NCI-H1092 treated with DMSO at 0.1 percent for 48 hours (cell line): Measurements from ENCODE around the gene OSBPL3.

Experiments used
- DNase-seq: peaks from one replicate; lab custom pipeline; 2025; lab: John Stamatoyannopoulos, UW

OSBPL3 gene

DNA sequence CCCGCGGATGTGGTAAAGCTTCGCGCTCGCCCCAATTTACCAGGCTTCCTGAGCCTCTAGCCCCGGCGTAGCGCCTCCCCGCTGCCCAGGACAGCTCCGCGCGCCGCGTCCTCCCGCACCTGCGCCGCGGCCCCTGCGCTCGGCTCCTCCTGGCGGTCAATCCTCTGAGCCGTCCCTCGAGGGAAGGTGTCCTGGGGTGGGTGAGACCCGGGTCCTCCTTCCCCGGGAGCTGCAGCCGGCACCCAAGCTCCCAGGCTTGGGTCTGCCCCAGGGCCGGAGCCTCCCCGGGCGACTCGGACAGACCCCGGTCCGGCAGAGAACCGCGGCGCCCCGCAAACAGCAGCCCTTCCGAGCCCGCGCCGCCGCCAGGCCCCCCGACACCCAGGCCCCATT is 512 bp downstream of the OSBPL3 start:
- peak; percentile 40 for DNase-seq

DNA sequence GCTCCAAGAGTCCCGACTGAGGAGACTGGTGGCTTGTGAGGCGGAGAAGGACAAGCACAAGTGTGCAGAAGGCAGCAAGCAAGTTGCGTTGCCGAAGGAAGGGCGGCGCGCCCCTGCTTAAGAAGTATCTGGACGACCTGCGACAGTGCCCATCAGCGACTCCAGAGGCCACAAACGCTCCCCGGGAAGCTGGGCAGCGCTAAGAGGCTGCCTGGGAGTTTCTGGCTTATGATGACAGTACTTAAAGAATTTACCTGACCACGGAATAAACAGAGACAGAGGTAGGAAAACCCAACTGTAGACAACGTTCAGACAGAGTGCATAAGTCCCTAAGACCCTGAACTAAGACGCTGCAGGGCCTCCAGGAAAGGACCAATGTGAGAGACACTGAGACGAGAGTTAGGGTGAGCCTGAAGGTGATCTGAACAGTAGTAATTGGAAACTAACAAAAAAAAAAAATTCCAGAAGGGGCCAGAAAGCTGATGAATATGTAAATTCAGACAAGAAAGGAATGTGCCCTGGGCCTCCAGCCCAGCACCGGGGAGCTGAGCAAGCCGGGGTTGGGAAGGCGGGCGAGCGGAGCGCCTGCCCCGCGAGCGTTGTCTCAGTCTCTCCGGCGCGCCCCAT is 1.0 kb downstream of the OSBPL3 start:
- no peak for DNase-seq

DNA sequence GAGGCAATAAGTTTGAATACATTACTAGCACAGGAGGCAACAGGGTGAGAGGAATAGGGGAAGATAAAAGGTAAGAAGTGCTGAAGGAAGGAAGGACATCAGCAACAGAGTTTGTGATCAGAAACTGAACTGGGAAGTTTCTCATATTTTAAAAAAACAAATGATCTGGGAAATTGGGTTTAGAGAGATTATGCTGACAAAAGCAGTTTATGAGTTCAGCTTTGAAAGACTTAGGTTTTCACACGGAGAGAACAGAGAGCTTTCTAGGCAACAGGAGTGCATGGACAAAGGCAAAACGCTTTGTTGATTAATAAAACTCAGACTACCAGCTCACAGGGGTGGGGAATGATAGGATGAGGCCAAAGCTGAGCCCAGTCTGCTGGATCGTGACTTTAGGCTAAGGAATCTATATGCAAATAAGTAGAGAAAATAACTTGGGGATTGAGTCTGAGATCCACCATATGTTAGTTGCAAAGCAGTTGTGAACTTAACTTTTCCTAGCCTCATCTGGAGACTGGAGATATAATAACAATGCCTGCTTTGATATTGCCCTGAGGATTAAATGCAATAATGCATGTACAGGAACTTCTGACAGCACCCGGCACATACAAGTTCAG is 4.2 kb downstream of the OSBPL3 start:
- DNase-seq: no peak

DNA sequence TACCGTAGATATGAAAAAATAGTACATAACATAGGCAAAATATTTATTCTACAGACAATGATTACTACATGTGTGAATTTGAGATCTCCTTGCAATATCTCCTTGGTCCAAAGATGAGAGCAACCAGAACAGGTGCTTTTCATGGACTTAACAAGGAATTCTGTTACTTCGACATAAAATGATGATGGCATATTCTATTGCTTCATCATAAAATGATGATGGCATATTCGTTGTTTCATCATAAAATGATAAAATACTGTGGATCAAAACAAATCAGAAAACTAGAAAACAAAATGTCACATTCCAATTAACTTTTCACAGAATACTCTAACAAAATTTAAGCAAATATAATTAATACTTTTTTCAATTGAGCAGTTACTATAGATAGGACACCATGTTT is 4.8 kb downstream of the OSBPL3 start:
- DNase-seq: no peak

DNA sequence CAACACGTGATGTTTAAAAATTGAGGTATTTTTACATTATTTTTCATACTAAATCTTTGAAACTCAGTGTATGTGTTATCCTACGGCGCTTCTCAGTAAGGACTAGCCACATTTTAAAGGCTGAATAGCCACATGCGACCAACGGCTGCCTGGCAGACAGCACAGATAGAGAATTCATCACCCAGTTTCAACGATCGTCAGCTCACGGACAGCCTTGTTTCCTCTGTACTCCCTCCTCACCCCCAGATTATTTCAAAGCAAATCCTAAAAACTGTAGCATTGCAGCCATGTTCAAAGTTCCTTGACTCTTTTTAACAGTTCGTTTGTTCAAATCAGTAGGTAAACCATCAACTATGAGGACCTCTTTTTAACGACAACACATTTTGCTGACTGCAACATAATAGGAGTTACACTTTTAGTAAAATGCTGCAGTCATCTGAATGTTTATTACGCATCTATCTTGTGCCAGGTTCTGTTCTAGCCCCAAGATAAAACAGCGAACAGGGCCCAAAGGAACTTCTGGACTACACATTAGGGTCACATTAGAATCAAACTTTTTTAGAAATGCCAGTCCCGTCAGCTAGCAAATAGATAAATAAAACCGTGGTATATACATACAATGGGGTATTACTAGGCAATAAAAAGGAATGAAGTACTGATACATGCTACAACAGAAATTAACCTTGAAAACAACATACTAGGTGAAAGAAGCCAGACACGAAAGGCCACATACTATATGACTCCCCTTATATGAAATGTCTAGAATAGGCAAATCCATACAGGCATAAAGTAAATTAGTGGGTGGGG is 5.7 kb downstream of the OSBPL3 start:
- DNase-seq: no peak

DNA sequence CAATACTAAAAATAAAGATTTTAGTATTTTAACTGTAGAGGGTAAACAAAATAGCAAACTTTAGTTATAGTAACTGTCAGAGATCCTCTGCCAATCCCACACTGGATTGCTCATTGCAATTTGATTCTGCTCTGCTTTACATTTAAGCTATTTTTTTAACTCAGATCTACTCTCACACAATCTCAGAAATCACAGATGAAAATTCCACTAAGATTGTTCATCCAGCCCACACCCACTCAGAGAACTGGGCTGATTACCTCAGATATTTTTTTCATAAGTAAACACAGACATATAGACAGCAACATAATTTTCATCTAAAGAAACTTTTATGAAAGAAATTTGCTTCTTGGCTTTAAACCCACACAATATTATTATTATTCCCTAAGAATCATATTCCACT is 7.0 kb downstream of the OSBPL3 start:
- no peak for DNase-seq

DNA sequence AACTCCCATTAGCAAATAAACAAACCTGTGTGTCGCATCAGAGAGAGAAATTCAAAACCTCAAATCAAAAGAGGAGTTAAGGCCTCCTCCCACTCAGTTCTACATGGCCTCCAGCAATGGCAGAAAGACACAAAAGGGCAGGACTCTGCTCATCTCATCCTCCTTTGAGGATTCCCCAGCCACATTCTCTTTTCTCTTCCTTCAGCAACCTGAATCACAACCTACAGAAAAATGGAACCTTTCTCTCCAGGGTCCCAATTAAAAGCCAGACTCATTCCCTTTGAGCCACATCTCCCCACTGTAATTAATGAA is 7.9 kb downstream of the OSBPL3 start:
- no peak for DNase-seq

DNA sequence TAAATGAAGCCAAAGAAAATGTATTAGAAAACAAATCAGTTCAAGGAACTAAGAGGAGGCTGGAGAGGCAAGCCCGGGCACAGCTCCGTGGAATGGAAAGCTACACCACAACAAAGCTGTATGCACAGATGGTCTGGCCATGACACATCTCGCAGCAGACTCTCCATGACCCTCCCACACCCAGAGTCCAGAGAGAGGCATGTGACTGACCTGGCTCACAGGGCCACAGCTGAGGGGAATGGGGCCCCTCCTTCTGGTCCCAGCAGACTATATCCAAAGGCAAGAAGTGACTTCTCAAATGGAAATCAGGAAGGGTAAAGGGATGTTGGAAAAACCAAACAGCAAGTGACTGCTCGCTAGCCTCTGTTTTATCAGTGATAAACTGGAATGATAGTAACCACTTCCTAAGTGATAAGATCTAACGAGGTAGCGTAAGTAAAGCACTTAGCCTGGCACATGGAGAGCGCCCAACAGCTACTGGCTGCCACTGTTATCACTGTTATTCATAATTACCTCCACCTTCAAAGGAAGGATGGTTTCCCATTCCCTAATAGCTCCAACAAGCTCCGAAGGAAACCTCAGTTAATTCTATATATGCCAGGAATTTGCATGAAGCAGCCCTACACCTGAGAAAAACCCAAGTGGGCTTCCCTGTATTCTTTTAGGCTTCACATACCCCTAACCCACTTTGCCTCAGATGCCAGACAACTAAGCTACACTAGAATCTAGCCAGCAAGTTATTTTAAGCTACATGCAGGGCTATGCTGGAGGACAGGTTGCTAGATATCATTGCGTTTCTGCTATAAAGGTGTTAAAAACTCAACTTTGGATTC is 8.4 kb downstream of the OSBPL3 start:
- no peak for DNase-seq

DNA sequence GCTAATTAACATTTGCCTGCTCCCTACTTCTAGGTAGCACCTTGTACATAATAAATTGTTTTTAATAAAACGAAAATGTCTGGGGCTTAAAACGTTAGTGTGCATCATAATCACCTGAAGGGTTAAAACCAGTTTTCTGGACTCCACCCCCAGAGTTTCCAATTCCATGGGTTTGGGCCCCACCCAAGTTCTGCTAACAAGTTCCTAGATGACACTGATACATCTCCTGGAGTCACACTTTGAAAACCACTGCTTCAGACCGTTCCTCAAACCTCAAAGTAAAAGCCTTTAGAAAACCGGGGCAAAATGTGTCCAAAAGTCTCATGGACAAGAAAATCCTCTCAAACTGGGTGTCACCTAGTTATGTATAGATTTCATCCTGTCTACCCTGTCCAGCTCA is 9.3 kb downstream of the OSBPL3 start:
- DNase-seq: no peak

DNA sequence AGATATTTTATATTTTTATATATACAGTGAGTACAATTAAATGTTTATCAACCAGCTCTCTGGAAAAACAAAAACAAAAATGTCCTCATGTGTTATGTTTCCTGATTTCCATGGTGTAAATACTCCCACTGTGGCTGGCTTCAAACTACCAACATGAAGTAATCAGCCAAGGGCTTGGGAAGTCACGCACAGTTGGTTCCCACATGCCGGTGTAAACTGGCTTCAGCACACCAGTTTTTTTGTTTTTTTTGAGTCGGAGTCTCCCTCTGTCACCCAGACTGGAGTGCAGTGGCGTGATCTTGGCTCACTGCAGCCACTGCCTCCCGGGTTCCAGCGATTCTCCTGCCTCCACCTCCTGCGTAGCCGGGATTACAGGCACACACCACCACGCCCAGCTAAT is 11.8 kb downstream of the OSBPL3 start:
- DNase-seq: no peak

DNA sequence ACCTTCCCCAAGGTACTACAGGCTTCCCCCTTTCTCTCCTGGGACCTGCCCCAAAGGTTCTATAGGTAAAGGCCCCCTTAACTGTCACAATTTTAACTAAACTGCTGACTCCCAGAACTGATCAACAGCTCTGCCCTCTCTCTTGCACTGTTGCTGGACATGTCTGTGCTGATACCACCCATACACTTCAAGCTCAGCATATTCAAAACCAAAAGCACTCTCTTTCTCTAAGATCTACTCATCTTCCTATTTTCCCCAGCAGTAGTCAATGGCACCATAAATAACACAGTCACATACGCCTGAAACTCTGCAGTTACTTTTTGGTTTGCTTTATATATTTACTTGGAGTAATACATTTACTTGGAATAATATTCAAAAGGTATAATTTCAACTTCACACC is 12.3 kb downstream of the OSBPL3 start:
- no peak for DNase-seq

DNA sequence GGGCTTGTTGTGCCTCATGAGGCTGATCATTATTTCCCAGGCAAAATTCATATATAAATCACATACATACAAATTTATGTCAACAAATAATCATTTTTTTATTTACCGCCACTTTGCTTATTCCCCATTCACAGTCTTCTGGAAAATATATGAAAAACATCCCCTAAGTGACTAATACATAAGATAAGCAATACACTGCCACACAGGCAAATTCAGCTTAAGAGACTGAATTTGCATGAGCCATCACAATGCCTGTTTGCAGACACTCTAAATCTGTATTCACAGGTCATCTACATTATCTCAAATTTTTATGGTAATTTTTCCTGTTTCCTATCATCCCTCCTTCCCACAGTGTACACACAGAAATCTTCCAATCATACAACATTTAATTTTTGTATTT is 13.2 kb downstream of the OSBPL3 start:
- no peak for DNase-seq

DNA sequence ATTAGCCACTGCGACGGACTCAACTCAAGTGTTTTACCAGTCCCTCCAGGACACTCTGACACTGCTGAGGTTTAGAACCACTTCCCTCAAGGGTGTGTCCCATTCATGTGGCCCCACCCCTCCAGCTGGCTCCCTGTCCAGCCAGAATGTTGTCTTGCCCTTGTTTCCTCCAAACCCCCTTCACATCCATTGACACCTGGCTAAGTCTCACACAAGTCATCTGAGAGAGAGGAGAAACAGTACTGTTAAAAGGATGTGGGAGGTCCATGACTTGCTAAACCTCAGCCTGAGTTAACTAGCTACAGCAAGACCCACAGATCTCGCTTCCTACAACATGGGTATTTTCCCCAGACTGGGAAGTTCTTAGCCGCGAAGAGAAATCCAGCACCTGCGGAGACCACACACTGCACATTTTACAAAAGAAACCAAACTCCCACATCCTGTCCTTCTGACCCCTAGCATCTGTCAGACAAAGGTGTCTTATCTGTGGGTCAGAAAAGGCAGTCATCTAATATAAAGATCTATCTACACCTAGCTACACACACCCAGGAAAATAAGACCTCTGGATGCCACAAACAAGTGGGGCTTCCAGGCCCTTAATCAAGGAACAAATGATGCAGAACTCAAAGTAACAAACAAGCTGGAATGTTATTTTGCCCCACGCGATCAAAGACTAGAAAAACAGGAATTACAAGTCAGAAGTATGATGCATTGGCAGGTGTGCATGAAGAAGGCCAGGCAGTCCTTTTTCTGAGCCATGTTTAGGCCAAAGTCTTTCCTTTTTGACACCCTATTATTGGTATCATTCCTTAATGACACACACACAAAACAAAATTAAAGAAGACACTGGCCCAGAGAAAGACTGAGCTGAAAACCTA is 13.9 kb downstream of the OSBPL3 start:
- no peak for DNase-seq

DNA sequence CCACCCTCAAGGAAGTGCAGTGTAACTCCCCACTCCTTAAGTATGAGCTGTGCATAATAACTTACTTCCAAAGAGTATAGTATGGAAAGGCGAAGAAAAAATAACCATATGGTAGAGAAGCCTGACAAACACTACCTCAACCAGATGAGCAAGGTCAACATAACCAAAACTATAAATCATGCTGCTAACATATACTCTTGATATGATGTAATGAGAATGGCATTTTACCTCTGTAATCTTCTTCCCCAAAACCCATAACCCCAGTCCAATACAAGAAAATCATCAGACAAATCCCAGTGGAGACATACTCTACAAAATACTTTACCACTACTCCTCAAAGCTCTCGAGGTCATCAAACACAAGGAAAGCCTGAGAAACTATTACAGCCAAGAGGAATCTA is 15.8 kb downstream of the OSBPL3 start:
- no peak for DNase-seq

DNA sequence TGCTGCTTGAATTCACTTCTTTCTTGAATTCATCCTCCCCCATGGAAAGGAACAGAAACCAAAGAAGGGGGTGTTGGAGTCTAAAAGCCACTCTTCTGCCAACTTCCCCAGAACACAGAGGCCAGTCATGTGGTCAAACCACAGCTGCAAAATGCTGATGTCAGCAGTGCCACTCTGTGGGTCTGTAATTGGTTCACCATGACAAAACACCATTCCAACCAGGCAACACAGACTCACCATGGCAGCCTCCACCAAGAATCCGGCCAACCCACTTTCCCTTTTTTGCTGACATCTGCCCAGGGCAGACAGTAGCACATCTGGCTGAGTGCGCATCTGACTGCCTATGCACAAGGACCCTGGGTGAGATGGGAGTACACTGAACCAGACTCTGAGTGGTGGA is 16.8 kb downstream of the OSBPL3 start:
- DNase-seq: no peak

DNA sequence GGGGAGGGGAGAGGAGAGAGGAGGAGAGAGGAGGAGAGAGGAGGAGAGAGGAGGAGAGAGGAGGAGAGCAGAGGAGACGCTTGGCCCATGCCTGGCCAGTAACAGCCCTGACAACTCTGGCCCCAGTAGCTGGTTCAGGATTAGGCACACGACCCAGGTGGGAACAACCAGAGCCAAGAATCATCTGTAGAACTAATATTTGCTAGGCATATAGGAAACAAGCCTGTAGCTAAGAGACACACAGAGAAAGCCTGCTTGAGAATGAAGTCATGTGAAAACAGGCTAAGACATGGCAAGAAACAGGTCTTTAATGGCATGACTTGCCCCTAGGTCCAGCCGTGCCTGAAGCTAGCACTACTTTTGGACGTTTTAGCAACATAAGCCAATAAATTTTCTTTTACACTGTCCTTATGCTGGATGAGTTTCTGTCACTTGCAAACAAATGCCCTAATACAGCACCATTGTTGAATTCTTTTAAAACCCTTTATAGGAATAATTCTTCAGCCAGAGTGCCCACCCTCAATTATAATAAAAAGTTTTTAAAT is 17.5 kb downstream of the OSBPL3 start:
- DNase-seq: no peak

DNA sequence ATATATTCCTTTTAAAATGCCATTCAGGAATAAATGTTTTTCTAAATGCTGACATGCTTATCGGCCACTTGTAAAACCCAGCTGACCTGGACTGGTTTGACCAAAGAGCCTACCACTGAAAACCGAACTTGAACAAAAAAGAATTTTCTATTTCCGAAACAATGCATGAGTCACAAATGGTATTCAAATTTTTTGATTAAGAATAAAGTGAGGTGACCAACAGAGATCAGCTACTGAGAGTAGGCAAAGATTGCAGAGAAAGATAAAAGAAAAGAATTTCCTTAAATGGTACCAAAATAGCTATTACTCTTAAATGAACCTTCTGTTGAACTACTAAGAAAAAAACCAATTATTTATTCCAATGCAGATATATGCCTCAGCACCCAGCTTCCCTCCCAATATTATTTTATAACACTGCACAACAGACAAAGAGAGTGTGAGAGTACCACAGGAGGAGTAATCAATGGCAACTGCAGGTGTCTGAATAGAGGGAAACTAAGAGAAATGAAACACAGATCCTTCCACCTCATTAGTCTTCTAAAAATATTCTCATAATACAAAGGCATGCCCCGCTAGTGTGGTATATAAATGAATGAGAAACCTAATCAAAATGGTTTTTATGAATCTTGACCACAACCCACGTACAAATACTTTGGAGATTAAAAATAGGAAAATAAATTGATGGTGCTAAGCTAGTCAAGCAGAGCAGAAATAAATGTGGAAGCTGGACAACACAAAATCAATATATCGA is 20.1 kb downstream of the OSBPL3 start:
- no peak for DNase-seq

DNA sequence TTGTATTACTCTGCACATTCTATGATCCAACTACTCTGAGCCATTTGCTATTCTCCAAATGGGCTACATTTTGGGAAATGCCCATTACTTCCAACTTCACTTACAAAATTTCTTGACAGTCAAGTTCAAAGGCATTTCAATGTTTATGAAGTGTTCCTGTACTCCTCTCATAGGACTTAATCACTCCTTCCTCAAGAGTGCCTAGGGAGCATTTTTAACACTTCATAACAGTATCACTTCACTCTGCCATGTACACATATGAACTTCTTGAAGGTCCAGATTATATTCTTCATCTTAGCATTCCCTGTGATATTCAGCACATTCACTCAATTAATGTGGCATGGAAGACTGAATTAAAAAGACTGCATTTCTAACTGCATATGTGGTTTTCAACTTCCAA is 21.6 kb downstream of the OSBPL3 start:
- no peak for DNase-seq

DNA sequence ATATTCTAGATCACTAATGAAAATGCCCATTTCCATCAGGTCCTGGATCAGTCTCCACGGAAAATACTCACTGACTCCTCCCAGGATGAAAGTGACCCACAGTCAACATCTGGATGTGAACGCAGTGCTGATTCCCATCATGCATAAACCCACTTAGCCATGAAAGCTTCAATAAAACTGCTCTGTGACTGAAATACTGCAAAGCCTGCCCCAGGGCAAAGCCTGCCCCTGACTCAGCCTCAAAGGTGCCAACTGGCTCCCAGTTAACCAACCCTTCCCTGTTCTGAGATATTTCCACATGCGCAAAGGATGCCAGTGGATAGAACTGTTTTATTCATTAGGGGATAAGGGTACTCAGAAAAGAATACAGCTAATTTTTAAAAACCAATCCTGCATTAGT is 24.0 kb downstream of the OSBPL3 start:
- no peak for DNase-seq

DNA sequence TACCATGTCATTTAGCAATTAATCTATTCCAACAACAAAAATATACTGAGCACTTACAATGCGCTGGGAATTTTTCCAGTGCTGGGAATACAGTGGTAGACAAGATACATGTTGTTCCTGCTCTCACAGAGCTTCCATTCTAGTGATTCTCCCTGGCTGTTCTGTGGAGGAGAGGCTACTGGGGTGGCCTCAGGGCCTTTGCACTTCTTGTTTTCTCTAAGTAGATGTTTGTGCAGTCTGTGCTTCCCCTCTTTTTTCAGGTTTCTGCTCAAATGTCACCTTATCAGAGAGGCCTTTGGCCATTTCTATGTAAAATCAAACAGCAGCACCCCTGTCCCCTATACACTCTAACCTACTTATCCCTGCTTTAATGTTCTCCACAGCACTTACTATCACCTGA is 24.7 kb downstream of the OSBPL3 start:
- no peak for DNase-seq

DNA sequence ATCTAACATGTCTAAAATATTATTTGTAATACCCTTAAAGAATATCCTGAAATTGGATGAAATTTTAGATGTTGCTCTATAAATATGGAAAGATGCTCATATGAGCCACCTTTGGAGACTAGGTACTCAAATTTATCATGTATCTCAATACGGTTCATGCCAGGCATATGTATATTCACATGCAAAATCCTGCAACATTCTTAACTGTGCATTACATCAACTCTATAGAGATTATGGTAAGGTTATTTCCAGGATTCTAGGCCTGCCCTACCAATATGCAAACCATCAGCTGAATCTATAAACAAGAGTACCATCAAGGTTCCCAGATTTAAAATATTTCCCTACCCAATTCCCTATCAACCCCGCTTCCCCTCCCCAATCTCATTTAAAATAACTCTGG is 27.5 kb downstream of the OSBPL3 start:
- DNase-seq: no peak
